Stimulated activated CD4-positive, alpha-beta T cell treated with anti-CD3 and anti-CD28 coated beads, Interleukin-1b, Interleukin-23, amount 100 ng/mL, for 48 hours (primary cell): ENCODE measurements around the gene CPLX3.
"Not testable (repeated sequence)": the region's sequence is repeated elsewhere in the genome, so short reads cannot be mapped to it uniquely, and the experiment has no call there.

Experiments used
- DNase-seq: peaks from one replicate; pipeline ENCODE4 v3.0.0-alpha.2; 2020

The CPLX3 gene

DNA sequence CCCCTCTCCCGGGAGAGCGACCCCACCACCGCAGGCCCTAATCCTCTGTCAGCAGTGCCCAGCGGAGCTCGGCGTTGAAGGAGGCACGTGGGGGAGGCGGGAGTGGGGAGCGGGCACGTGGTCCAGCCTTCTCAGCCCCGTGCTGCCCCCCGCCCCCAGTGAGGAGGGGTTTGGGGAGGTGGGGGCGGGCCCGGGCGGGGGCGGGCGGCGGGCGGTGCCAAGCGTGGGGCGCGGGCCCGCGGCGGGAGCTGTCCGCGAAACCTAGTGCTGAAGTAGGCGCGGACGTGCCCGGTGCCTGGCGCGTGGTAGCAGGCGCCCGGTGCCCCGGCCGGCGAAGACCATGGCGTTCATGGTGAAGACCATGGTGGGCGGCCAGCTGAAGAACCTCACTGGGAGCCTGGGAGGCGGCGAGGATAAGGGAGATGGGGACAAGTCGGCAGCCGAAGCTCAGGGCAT, at the start of gene CPLX3:
TSS of gene CPLX3 (plus strand) at position 264 of the 456 bp plus-strand sequence. CDS start at position 341, 77 bp downstream.
- DNase-seq: no peak

DNA sequence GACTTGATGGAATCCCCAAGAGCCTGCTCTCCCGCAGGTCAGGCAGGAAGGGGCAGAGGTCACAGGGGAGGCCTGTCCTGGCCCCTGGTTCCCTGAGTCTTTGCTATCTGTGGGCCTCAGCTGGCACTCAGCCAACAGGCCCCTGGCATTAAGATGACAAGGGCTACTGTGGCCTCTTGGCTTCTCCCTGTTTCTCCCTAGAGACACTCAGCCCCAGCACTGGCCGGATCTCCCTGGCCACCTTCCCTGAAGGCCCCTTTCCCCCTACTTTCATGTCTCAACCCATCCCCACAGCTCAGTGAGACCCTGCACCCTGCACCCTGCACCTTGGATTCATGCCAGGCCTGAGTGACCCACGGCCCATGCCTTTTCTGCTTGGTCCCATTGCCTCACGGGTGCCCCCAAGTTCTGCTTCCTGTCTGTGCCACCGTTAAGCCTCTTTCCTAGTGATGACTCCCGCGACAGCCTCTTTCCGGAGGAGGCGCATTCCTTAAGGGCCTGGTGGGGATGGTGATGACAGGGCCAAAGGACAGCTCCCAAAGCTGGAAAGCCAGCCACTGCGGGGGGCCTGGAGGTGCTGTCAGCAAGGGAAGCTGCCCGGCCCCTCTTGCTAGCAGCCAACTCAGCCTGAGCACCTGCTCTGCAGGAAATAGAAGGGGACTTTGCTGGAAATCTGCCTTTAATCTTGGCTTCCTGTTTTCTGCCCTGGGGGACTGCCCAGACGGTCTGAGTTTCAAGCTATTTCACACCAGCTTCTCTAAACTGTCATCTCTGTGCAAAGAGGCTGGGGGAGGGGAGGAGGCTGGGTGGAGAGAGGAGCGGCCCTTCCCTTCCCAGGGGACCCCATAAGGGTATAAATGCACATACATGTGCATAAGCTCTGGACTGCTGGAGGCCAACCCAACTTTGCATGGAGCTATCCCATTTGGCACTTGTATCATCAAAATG, 49.3 kb upstream of the CPLX3 start:
- DNase-seq: peak; percentile 52

DNA sequence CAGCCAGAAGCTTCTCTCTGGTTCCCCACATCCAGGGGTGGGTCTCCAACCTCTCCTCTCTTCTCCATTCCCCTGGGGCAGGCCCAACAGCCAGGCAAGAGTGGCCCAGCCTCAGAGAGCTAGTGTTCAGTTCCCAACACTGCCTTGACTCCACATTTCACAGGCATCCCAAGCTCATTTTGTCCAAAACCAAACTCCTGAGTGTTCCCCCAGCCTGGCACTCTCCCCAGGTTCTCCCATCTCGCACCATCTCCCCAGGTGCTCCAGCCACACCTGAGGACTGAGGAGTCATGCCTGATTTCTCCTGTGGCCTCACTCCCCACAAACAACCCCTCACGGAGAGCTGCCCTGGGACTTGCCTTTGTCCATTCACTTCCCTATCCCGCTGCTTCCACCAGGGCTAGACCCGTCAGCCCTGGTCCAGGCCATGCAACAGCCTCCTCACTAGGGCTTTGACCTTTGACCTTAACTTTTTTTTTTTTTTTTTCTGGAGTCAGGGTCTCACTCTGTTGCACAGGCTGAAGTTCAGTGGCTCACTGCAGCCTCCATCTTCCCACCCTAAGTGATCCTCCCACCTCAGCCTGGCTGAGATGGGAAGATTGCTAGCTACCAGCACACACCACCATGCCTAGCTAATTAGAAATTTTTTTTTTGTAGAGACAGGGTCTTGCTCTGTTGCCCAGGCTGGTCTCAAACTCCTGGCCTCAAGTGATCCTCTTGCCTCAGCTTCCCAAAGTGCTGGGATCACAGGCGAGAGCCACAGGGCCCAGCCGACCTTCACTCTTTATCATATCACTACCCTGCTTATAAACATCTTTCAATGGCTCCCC, 48.4 kb upstream of the CPLX3 start:
- no peak for DNase-seq

- no peak for DNase-seq
Measured at GRCh38 chr15:74778599-74778970, 47.8 kb upstream of the CPLX3 start.

DNA sequence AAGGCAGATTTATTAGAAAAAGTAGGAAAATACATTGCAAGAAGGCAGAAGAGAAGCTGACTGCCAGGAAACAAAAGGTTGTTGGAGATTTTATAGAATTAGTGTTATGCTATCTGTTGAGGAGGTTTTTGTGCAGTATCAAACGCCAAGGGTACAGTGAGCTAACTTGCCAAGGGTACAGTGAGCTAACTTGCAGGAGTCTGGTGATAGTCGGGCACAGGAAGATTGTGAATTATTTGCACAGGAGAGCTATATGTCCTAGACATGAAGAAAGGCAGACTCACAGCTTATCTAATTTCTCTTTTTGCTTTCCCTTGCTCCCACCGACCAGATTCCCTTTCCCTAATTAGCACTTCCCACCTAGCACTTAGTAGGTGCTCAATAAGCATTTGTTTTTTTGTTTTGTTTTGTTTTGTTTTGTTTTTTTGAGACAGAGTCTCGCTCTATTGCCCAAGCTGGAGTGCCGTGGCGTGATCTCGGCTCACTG, 47.2 kb upstream of the CPLX3 start:
- no peak for DNase-seq

DNA sequence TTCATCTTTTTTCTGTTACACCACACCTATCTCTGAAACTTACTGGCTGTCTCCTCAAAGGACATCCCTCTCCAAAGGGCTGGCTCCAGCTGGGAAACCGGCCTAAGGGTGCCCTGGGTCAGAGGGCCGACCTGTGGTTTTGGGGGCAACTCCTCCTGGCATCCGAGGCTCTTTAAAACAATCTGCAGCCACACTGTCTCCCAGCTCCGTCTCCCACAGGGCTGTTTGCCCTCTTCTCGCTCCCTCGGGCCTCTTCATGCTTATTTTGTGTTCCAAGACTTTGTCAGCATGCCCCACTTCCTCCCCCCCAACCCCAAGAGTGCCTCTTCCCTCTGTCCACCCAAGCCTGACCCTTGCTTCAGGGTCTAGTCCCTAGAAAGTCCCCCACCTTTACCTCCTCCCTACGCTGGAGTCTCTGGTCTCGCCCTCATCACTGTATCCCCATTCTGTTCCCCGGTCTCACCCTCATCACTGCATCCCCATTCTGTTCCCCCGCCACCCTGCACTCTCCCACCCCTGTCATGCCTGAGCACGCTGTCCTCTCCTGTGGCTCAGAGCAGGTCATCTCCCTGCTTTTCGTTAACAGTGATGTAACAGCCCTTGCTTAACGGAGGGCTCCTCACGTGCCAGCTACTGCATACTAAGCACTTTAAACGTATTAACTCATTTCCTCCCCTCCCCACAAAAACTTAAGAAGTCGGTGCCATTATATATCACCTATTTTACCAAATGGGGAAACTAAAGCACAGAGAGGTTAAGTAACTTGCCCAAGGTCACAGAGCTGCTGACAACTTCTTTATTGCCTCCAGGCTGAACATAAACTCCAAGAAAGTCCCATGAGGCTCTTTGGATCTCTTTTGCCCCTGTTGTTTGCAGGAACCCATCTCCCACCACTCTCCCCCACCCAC, 45.6 kb upstream of the CPLX3 start:
- DNase-seq: peak; percentile 49

- DNase-seq: peak; percentile 69
Measured at GRCh38 chr15:74781431-74782258, 44.8 kb upstream of the CPLX3 start, which contains the start of gene CSK. Gene CSK (plus strand): TSS chr15:74782080. CDS start chr15:74798298, 16,218 bp downstream.

DNA sequence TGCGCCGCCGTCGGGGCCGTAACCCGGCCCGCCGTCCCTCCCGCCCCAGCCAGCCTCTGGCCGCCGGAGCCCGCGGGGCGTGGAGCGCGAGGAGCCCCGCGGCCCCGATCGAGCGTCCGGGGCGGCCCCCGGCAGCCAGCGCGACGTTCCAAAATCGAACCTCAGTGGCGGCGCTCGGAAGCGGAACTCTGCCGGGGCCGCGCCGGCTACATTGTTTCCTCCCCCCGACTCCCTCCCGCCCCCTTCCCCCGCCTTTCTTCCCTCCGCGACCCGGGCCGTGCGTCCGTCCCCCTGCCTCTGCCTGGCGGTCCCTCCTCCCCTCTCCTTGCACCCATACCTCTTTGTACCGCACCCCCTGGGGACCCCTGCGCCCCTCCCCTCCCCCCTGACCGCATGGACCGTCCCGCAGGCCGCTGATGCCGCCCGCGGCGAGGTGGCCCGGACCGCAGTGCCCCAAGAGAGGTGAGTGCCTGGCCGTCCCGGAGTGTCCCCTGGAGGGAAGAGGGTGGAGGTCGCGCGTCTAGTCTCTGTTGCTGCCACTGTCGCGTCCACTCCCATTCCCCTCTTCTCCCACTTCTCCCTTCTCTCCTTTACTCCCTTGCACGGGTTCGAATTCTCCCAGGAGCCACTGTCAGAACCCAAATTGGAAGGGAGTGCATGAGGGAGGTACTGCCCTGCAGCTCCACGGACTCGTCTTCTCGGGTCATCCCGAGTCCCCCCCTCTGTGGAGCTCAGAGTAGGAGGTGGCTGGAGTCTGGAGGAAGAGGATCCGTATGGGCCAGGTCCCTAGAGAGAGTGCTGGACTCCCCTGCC, 44.0 kb upstream of the CPLX3 start:
- peak; percentile 54 for DNase-seq

- no peak for DNase-seq
Measured at GRCh38 chr15:74783072-74783807, 43.2 kb upstream of the CPLX3 start.

- no peak for DNase-seq
Measured at GRCh38 chr15:74783808-74784175, 42.6 kb upstream of the CPLX3 start.

GRCh38 chr15:74784426-74785193, 41.8 kb upstream of the CPLX3 start:
- DNase-seq: no peak

- DNase-seq: peak; percentile 56
Measured at GRCh38 chr15:74785194-74786032, 41.0 kb upstream of the CPLX3 start.

DNA sequence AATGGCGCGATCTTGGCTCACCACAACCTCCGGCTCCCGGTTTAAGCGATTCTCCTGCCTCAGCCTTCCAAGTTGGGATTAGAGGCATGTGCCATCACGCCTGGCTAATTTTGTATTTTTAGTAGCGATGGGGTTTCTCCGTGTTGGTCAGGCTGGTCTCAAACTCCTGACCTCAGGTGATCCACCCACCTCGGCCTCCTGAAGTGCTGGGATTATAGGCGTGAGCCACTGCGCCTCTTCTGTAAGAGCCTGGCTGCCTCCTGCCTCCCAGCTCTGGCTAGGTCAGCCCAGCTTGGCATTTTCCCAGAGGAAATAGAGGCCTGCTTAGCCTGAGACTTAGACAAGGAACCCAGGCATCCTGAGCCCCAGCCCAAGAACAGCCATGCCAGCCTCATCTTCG, 40.3 kb upstream of the CPLX3 start:
- not testable (repeated sequence) for DNase-seq

- no peak for DNase-seq
Measured at GRCh38 chr15:74786551-74787165, 39.8 kb upstream of the CPLX3 start.

GRCh38 chr15:74787251-74788041, 39.0 kb upstream of the CPLX3 start:
- peak; percentile 96 for DNase-seq

DNA sequence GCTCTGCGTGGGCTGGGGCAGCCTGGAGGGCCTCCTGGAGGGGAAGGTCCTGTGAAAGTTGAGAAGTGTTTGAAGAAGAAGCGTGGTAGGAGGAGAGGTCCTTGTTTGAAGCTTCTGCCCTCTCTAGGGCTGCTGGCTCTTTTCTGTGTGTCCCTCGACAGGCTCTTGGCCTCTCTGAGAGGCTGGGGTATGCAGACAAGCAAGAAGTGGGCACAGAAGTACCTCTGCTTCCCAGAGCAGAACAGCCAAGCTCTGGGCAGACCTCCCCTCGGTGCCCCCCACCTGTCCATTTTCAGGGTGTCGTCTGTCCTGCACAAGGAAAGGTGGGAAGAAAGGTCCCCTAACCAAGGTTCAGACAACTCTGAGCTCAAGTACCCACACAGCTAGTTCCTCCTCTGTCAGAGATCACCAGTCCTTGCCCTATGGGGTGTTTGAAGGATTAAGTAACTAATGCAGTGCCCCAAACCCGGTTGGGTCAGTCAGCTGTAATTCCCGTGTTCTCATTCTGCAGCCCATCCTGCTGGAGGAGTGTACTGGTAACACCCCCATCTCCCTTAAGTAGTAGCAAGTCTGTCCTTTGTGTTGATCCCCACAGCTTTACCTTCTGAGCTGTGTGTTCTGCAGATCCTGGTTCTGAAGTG, 38.3 kb upstream of the CPLX3 start:
- no peak for DNase-seq
